HG03066 (cell line): ENCODE data around the gene PHLDB3.

ENCODE experiments used
- ATAC-seq: cut with Tn5 transposase; IDR thresholded peaks from one replicate; pipeline ENCODE4 v1.9.1; 2021; ENCODE audit warnings: low read depth; ENCODE audit not compliant: unreplicated experiment

The PHLDB3 gene

DNA sequence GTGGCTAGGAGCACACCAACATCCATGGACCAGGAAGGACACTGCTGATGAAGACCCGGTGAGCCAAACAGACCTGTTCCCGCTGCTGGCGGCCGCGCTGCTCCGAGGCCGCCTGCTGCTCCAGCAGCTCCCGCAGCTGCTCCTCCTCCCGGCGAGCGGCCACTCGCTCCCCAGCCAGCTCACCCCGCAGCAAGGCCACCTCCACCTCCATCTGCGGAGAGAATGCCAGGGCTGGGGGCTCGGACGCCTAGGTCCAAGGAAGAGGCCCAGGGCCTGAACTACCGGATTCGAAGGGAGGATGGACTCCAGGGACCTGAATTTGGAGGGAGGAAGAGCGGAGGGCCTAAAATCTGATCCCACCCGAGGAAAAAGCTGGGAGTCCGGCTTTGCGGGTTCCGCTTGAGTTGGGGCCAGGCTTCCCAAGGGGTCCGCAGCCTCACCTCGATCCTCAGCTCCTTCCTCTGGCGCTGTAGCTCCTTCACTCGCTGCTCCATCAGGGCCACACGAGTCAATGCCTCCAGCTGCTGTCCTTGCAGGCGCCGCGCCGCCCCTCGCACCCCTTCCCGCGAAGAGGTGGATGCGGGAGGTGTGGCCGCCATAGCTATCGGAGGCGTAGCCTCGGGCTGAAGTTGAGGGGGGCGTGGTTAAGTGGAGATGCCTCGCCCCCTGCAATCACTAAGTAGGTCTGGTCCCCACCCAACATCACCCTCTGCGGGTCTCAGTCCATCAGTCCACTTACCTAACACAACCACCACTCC, 2.7 kb downstream of the PHLDB3 start:
- ATAC-seq = no peak

DNA sequence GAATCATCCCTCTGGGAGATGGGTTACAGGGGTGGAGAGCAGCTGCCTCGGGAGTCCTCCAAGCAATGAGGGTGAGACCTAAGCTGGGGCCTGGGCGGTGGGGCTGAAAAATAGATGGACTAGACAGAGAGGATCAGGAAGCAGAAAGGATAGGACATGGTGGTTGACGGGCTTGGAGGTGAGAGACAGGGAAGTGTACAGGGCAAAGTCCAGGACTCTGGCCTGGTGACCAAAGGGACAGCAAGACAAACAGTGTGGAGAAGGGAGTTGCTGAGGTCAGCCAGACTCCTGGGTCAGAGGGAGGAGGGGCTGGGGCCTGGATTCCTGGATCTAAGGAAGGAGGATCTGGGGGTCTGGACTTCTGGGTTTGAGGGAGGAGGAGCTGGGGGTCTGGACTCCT, 5.5 kb downstream of the PHLDB3 start:
- ATAC-seq = no peak

DNA sequence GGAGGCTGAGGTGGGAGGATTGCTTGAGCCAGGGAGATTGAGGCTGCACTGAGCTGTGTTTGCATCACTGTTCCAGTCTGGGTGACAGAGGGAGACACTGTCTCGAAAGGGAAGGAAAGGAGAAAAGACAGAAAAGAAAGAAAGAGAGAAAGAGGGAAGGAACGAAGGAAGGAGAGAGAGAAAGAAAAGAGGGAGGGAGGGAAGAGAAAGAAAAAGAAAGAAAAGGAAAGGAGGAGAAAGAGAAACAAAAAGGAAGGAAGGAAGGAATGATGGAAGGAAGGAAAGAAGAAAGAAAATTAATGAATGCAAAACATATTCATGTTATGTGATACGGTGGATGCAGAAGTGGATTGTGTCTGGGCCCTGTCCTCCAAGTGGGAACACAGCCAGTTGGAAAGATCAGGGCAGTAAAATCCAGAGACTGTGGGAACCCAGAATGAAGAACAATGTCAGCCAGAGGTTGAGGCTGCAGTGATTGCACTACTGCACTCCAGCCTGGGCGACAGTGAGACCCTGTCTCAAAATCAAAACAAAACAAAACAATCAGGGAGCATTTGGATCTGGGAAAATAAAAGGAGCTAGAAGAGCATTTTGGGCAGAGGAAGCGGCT, 6.2 kb downstream of the PHLDB3 start:
- ATAC-seq = no peak

DNA sequence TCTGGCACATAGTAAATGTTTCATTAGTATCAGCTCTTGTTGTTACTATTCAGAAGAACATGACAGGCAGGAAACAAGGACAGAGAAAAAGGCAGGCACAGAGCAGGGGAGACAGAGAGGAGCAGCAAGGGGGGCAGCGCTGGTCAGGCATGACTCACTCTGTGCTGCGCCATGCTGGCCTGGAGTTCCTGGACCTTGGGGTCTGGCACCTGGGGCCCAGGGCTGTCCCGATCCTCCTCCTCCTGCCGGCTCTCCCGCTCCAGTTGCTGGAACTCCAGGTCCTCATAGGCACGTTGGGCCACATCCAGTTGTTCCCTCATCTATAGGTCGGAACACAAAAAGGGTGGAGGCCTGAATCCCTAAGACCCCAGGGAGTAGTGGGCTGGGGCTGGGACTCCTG, 7.6 kb downstream of the PHLDB3 start:
- ATAC-seq = no peak

DNA sequence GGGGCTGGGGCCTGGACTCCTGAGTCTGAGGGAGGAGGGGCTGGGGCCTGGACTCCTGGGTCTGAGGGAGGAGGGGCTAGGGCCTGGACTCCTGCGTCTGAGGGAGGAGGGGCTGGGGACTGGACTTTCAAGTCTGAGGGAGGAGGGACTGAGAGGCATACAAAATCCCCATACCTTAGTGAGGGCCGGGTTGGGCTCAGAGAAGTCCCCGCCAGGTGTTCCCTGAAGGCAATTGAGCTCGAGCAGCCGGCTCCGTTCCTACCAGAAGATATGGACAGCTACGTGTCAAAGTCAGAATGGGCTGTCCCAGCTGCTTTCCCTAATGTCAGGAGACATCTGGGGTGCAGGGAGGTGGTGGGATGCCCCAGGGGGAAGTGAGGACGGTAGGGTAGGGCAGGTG, 9.5 kb downstream of the PHLDB3 start:
- ATAC-seq = no peak

DNA sequence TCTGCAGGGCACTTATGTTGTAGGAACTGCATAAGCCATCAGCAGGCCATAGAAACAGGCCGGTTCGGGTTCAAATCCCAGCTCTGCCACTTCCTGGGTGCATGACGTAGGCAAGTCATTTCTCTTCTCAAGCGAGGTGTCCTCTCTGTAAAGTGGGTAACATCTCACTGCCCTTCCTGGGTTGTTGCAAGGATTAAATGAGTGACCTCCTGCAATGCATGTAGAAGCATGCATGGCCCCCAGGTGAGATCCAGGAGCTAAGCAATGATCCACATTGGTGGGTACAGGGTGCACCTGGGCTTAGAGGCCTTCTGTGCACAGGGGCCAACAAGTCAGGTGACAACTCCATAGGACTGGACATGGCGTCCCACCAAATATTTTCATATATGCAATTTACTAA, 13.8 kb downstream of the PHLDB3 start:
- ATAC-seq = no peak

DNA sequence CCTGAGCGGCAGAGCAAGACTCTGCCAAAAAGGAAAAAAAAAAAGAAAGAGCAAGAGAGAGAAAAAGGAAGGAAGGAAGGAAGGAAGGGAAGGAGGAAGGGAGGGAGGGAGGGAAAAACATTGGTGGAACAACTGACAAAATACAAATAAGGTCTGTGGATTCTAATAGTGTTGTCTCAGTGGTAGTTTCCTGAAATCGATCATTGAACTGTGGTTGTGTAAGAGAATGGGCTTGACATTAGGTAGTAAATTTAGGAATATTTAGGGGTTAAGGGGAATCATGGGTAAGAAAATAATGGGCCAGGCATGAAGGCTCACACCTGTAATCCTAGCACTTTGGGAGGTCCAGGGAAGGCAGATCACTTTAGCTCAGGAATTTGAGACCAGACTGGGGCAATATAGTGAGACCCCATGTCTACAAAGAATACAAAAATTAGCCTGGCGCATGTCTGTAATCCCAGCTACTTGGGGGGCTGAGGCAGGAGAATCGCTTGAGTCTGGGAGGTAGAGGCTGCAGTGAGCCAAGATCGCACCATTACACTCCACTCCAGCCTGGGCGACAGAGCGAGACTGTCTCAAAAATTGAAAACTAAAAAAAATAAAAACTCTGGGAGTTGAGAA, 14.5 kb downstream of the PHLDB3 start:
- no peak for ATAC-seq

DNA sequence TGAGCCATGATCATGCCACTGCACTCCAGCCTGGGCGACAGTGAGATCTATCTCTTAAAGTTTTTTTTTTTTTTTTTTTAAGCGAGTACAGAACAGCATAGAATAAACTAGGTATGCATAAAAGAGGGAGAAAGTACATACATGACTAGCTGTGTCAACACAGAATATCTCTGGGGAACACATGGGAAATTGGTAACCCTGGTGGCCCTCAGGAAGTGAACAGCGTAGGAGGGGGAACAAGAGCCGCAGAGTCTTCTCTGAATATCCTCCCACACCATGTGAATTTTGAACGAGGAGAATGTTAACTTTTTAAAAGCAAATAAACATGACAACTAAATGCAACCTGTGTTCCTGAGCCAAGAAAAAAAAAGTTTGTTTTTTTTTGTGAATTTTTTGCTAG, 15.2 kb downstream of the PHLDB3 start:
- ATAC-seq = no peak

DNA sequence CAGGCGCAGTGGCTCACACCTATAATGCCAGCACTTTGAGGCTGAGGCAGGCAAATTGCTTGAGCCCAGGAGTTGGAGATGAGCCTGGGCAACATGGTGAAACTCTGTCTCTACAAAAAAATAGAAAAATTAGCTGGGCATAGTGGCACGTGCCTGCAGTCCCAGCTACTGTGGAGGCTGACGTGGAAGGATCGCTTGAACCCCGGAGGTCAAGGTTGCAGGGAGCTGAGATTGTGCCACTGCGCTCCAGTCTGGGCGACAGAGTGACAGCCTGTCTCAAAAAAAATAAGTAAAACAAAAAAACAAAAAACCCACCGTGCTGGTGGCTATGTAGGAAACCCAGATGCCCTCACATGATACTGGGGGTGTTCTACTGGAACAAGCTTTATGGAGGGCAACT, 16.4 kb downstream of the PHLDB3 start:
- ATAC-seq = no peak

DNA sequence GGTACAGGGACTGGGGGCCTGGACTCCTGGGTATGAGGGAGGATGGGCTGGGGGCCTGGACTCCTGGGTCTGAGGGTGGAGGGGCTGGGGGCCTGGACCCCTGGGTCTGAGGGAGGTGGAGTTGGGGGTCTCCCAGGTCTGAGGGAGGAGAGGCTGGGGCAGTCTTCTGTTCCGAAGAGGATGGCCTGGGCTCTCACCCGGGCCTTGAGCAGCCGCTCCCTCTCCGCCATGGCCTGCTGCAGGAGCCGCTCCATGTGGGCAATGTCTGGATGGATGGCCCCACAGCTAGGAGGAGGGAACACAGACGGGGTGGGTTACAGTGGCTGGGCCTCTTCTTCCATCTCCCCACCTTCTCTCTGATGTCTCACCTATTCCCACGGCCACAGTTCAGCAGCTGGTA, 18.1 kb downstream of the PHLDB3 start:
- no peak for ATAC-seq

DNA sequence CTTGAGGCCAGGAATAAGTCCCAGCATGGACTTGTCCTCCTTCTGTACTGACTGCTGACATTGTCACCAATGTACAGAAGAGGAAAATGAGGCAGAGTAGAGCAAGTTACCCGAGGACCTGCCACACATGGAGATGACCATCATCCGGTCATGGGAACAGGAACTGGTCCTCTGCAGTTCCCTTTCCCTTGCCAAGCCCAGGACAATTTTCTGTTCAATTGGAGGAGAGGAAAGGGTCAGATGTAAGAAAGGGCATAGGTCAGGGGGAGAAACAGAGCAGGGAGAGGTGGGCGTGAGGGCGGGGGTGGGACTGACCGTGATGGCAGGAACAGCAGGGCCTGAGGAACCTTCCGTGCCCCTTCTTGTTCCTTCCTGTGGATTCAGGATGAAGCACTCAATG, 18.6 kb downstream of the PHLDB3 start:
- no peak for ATAC-seq

DNA sequence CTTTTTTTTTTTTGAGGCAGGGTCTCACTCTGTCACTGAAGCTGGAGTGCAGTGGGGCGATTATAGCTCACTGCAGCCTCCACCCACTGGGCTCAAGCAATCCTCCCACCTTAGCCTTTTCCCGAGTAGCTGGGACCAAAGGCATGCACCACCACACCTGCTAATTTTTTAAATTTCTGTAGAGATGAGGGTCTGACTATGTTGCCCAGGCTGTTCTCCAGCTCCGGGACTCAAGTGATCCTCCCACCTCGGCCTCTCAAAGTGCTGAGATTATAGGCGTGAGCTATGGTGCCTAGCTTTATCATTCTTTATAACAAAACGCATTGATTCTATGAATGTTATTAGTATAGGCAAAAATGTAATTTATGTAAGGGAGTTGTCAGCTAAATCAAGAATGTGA, 21.3 kb downstream of the PHLDB3 start:
- ATAC-seq = no peak

DNA sequence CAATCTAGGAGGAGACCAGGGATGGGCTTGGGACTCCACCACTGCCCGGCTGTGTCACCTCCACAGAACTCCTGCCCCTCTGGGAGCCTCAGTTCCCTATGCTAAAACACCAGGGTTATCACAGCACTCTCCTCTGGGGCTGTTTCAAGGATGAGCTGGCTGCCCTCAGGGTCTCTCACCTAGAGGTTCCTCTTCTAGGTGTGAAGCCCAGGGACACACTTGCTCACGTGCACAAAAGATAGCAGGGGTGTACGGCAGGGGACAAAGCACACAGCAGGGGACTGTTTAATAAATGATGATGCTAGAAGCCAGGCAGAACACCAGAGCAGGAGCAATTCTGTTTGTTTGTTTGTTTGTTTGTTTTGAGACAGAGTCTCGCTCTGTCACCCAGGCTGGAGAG, 22.4 kb downstream of the PHLDB3 start:
- ATAC-seq = no peak

DNA sequence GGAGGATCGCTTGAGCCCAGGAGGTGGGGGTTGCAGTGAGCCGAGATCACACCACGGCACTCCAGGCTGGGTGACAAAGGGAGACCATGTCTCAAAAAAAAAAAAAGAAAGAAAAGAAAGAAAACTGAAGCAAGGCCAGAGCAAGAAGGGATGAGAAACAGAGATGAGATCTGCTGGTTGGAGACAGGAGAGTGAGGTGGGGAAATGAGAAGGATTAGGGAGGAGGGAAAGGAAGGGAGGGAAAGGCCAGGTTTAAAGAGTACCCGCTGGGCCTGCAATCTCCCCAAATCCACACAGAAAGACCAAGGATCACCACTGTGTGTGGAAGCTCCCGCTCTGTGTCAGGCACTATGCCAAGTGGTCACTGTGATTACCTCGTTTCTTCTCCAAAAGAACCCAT, 22.8 kb downstream of the PHLDB3 start:
- ATAC-seq = no peak

DNA sequence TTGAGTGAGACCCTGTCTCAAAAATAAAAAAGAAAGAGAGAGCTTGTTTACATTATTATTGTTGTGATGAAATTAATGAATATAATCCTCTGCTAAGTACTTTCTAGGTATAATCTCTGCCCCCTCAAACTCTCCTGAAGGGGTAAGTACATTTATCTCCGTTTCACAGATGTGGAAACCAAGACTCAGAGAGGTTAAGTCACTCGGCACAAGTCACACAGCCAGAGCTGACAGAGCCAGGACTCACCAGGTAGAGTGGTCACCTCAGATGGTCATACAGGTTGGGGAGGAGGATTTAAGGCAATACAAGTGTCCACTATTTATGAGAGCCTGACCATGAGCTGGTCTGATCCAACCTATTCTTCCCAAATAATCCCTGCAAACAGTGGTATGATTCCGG, 24.0 kb downstream of the PHLDB3 start:
- no peak for ATAC-seq

DNA sequence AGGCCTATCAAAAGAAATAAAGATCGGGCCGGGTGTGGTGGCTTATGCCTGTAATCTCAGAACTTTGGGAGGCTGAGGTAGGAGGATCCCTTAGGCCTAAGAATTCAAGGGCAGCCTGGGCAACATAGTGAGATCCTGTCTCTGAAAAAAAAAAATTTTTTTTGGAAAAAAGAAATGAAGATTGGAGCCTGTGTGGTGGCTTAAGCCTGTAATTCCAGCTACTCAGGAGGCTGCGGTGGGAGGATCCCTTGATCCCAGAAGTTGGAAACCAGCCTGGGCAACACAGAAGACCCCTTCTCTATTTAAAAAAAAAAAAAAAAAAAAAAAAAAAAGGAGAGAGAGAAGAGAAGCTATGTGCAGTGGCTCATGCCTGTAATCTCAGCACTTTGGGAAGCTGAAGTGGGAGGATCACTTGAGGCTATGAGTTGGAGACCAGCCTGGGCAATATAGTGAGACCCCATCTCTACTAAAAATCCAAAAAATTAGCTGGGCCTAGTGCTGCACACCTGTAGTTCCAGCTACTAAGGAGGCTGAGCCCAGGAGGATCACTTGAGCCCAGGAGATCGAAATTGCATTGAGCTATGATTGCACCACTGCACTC, 24.5 kb downstream of the PHLDB3 start:
- ATAC-seq = no peak

DNA sequence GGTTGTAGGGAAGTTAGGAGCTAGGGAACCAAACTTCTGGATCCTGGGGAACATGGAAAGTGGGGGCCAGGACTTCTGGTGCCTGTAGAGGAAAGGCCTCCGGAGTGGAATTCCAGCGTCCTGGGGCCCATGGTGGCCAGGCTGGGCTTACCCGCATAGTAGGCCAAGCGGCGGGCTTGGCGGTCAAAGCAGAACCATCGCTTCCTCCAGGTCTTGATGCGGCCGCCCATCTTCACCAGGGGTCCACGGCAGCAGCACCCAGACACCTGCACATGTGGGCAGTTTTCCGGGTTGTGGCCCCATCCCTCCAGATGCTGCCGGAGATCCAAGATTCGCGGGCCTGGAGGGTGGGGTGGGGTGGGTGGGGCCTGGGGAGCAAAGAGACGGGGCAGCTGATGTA, 25.3 kb downstream of the PHLDB3 start:
- no peak for ATAC-seq

DNA sequence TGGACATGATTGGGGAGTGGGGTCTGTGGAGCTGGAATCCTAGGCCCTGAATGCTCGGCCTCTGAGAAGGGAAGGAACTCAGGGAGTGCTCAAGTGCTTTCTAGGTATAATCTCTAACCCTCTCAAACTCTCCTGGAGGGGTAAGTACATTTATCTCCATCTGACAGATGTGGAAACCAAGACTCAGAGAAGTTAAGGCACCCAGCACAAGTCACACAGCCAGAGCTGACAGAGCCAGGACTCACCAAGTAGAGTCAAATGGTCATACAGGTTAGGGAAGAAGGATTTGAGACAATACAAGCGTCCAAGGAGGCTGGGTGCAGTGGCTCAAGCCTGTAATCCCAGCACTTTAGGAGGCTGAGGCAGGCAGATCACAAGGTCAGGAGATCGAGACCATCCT, 26.2 kb downstream of the PHLDB3 start:
- ATAC-seq = no peak

DNA sequence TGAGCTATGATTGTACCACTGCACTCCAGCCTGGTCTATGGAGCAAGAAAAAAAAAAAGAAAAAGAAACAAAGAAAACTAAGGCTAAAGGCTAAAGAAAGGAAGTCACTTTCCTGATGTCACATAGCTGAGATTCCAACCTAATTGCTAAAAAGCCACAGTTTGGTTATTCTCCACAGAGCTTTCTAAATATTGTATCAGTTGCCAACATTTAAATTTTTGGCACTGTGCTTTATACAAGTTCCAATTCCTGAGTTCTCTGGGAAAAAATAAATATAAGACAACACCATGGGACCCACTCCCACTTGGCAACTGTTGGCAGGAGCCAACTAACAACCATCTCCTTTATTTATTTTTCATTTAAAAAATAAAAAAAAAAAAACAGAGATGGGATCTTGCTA, 27.9 kb downstream of the PHLDB3 start:
- no peak for ATAC-seq

DNA sequence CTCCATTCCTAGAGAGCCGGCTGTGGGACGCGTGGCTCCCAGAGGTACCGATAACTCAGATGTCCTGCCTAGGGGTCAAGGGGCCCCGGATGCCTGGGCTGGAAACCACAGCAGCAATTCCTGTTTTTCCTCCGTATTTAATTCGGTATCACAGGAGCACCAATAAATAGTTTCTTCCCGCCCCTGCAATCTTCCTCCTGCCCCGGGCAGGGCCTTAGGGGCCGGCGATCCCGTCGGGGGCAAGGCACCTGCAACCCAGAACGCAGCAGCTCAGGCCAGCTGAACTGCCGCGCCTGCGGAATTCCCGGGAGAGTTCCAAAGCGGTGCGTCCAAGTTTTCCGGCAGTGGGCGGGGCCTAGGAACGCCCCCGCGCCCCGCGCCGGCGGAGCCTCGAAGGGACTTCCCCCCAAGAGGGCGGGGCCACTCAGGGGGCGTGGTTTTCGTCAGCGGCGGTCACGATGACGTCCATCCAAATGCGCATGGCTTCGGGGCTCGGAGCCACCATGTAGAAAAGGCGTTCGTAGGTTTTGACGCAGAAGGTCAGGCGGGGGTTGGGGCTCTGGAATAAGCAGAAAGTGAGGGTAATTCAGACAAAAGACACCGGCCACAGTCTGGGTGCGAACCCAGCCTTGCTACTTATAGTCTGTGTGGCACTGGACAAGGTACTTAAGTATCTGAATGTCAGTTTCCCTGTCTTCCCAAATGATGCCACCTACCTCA, 29.4 kb downstream of the PHLDB3 start:
- ATAC-seq = peak; percentile 63

DNA sequence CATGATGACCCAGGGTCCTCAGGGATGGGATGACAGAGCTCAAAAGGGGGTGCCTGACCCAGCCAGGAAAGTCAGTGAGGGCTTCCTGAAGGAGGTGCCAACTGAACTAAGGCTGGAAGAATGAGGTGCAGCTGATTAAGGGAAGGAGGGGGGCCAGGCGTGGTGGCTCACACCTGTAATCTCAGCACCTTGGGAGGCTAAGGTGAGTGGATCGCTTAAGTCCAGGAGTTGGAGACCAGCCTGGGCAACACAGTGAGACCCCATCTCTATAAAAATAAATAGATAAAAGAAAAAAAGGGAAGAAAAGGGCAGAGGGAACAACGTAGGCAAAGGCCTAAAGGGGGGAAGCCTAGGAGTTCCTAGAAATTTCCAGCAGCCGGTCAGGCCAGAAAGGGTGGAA, 30.1 kb downstream of the PHLDB3 start:
- no peak for ATAC-seq
